ENCODE results near the gene DDRGK1. TPM values are rescaled to one million over a fixed set of nuclear protein-coding genes. Genes with fewer than 3 reads are reported as not detected.

DDRGK1 gene
- total RNA-seq (81.8 TPM), polyA plus RNA-seq (ENCODE audit: insufficient read depth, low read depth, low replicate concordance) (92.5 TPM)
- long read RNA-seq, donor 1, transcript DDRGK1-201 (9 exons, 1,306 nt): major isoform, 12 of 13 reads
- long read RNA-seq, donor 1, partial matches to known transcripts: 0 of 13 reads
- long read RNA-seq, donor 1, other reads (novel, unspliced or antisense): 0 of 13 reads
- long read RNA-seq, donor 2, transcript DDRGK1-201 (9 exons, 1,306 nt): major isoform, 16 of 101 reads
- long read RNA-seq, donor 2, partial matches to known transcripts: 47 of 101 reads
- long read RNA-seq, donor 2, other reads (novel, unspliced or antisense): 36 of 101 reads
- long read RNA-seq, donor 3, transcript DDRGK1-204 (2 exons, 865 nt): minor isoform, 7 of 41 reads
- long read RNA-seq, donor 3, transcript DDRGK1-201 (9 exons, 1,306 nt): major isoform, 24 of 41 reads
- long read RNA-seq, donor 3, partial matches to known transcripts: 10 of 41 reads
- long read RNA-seq, donor 3, other reads (novel, unspliced or antisense): 0 of 41 reads
- long read RNA-seq, donor 4, transcript DDRGK1-201 (9 exons, 1,306 nt): major isoform, 25 of 26 reads
- long read RNA-seq, donor 4, partial matches to known transcripts: 0 of 26 reads
- long read RNA-seq, donor 4, other reads (novel, unspliced or antisense): 0 of 26 reads
- long read RNA-seq, donor 5: 0 reads
- long read RNA-seq, donor 6, transcript DDRGK1-201 (9 exons, 1,306 nt): major isoform, 20 of 20 reads
- long read RNA-seq, donor 6, partial matches to known transcripts: 0 of 20 reads
- long read RNA-seq, donor 6, other reads (novel, unspliced or antisense): 0 of 20 reads
- long read RNA-seq, donor 7, transcript DDRGK1-201 (9 exons, 1,306 nt): major isoform, 69 of 91 reads
- long read RNA-seq, donor 7, partial matches to known transcripts: 10 of 91 reads
- long read RNA-seq, donor 7, other reads (novel, unspliced or antisense): 11 of 91 reads
- long read RNA-seq, donor 8, transcript DDRGK1-201 (9 exons, 1,306 nt): major isoform, 14 of 16 reads
- long read RNA-seq, donor 8, partial matches to known transcripts: 0 of 16 reads
- long read RNA-seq, donor 8, other reads (novel, unspliced or antisense): 0 of 16 reads
- long read RNA-seq, donor 9, transcript DDRGK1-201 (9 exons, 1,306 nt): major isoform, 13 of 13 reads
- long read RNA-seq, donor 9, partial matches to known transcripts: 0 of 13 reads
- long read RNA-seq, donor 9, other reads (novel, unspliced or antisense): 0 of 13 reads
- long read RNA-seq, donor 10, transcript DDRGK1-201 (9 exons, 1,306 nt): major isoform, 19 of 29 reads
- long read RNA-seq, donor 10, partial matches to known transcripts: 5 of 29 reads
- long read RNA-seq, donor 10, other reads (novel, unspliced or antisense): 0 of 29 reads

DNA sequence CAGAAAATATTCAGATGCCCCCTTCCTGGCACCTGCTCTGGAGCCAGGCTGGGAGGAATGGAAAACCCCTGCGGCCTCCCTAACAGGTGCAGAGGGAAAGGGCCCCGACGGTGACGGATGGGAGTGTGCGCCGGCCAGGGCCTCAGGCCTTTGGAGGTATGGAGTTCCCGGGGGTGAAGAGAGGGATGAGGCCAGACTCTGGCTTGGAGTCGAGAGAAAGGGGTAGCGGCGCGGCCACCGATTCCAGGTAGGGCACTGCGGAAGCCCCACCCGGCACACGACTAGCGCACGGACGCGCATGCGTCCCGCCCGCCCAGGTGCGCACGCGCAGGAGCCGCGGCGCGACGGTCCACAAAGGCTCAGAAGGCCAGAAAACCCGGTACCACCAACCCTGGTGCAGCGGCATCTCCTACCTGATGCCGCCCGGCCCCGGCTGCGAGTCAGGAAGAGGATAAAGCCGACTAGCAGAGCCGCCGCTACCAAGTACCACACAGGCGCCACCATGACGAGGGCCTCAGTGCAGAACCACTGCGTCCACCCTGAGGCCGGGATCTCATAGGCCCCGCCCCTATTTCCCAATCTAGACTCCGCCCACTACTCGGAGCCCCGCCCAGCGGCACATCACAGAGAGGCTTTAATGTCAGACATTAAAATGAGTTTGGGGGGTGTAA is at the start of gene DDRGK1:
Gene DDRGK1, minus strand, starts transcription at position 559 of the 671 bp plus-strand sequence. Its CDS starts 55 bp downstream, at position 504.
- DNase-seq (peak; percentile 91 to 94 (median 93)), FAIRE-seq (no peak)
- no peaks in the 10 kb centered on the region for H3K9me3 ChIP-seq (ENCODE audit: control insufficient read depth in 2 of 3, insufficient read depth in 1 of 3, low read length in 3 of 3)
- no peaks in the 10 kb centered on the region for H3K27me3 ChIP-seq (ENCODE audit: control insufficient read depth, insufficient read depth, low read length)
- H3K36me3 ChIP-seq (ENCODE audit: control insufficient read depth in 2 of 3, insufficient read depth in 3 of 3, low read length in 3 of 3): peaks cover 0 to 9% (median 8%) of the 10 kb centered on the region in 3 donors
- TF ChIP-seq, protein P1, sequence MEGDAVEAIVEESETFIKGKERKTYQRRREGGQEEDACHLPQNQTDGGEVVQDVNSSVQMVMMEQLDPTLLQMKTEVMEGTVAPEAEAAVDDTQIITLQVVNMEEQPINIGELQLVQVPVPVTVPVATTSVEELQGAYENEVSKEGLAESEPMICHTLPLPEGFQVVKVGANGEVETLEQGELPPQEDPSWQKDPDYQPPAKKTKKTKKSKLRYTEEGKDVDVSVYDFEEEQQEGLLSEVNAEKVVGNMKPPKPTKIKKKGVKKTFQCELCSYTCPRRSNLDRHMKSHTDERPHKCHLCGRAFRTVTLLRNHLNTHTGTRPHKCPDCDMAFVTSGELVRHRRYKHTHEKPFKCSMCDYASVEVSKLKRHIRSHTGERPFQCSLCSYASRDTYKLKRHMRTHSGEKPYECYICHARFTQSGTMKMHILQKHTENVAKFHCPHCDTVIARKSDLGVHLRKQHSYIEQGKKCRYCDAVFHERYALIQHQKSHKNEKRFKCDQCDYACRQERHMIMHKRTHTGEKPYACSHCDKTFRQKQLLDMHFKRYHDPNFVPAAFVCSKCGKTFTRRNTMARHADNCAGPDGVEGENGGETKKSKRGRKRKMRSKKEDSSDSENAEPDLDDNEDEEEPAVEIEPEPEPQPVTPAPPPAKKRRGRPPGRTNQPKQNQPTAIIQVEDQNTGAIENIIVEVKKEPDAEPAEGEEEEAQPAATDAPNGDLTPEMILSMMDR (IDR thresholded peaks at IDR 0.05; ENCODE audit: borderline replicate concordance, extremely low read depth, insufficient read depth): no peak
- intact Hi-C loops (cut with DNase I): no loop called here
- peak within 1 kb of the TSS; percentile 69 to 93 (median 83) for H3K9ac ChIP-seq (ENCODE audit: low read length in 3 of 3)
- H3K27ac ChIP-seq (ENCODE audit: low read depth in 2 of 2, low read length in 2 of 2): peak within 1 kb of the TSS; percentile 86 to 91
- H3K4me3 ChIP-seq (ENCODE audit: low read length in 3 of 3): peak within 1 kb of the TSS; percentile 83 to 94 (median 85)
- H3K4me1 ChIP-seq (ENCODE audit: control insufficient read depth in 2 of 3, insufficient read depth in 2 of 3, low read depth in 1 of 3, low read length in 3 of 3): peaks cover 0 to 12% (median 4%) of the 10 kb centered on the region in 3 donors

DNA sequence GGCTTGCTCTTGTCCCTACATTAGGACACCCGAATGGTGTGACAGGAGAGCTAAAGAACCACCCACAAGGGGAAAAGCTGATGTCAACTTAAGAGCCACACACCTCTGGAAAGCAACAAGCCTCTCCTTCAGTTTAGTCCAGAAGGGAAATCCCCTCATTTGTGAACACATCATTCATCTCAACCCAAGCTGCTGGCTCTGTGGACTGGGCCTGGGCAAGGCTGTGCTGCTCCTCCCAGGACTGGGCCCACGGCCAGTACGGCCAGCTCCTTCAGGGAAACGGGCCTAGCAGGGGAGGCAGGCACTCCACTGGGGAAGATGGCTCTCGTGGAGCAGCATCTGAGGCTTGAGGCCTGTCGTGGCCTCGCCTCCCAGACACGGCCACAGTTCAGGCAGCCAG is 47.3 kb upstream of the DDRGK1 start:
- H3K9me3 ChIP-seq (ENCODE audit: control insufficient read depth in 2 of 3, insufficient read depth in 1 of 3, low read length in 3 of 3): no peaks in the 10 kb centered on the region
- TF ChIP-seq, protein P1 (IDR thresholded peaks at IDR 0.05; ENCODE audit: borderline replicate concordance, extremely low read depth, insufficient read depth): no peak
- no peak overlapping the region for H3K4me3 ChIP-seq (ENCODE audit: low read length in 3 of 3)
- H3K27ac ChIP-seq (ENCODE audit: low read depth in 2 of 2, low read length in 2 of 2): no peak overlapping the region
- H3K9ac ChIP-seq (ENCODE audit: low read length in 3 of 3): no peak overlapping the region
- DNase-seq (peak in 1 of 5 donors; percentile 70), FAIRE-seq (no peak)
- peaks cover 0 to 43% (median 26%) of the 10 kb centered on the region in 3 donors for H3K36me3 ChIP-seq (ENCODE audit: control insufficient read depth in 2 of 3, insufficient read depth in 3 of 3, low read length in 3 of 3)
- intact Hi-C loops (cut with DNase I): no loop called here
- no peaks in the 10 kb centered on the region for H3K4me1 ChIP-seq (ENCODE audit: control insufficient read depth in 2 of 3, insufficient read depth in 2 of 3, low read depth in 1 of 3, low read length in 3 of 3)
- peaks cover 2% of the 10 kb centered on the region for H3K27me3 ChIP-seq (ENCODE audit: control insufficient read depth, insufficient read depth, low read length)

DNA sequence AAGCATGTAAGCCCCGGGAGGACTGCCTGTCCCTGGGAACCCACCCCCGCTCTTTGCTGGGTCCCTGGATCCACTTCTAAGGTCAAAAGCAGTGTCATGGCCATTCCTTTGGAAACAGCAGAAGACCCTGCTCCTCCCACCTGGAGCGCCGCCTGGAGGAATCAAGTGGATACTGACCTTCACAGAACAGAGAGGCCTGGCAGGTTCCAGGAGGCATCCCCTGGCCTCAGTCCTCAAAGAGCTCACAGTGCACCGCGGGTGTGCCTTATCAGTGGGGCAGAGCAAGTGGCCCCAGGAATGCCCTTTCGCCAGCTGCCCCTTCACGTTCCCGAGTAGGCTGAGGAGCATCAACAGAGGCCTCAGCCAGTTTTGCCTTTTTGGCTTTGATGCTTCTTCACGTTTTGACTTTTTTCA is 45.6 kb upstream of the DDRGK1 start:
- H3K9ac ChIP-seq (ENCODE audit: low read length in 3 of 3): no peak overlapping the region
- TF ChIP-seq, protein P1 (IDR thresholded peaks at IDR 0.05; ENCODE audit: borderline replicate concordance, extremely low read depth, insufficient read depth): no peak
- H3K27me3 ChIP-seq (ENCODE audit: control insufficient read depth, insufficient read depth, low read length): peaks cover 2% of the 10 kb centered on the region
- H3K9me3 ChIP-seq (ENCODE audit: control insufficient read depth in 2 of 3, insufficient read depth in 1 of 3, low read length in 3 of 3): no peaks in the 10 kb centered on the region
- DNase-seq (peak in 1 of 5 donors; percentile 26), FAIRE-seq (no peak)
- H3K4me1 ChIP-seq (ENCODE audit: control insufficient read depth in 2 of 3, insufficient read depth in 2 of 3, low read depth in 1 of 3, low read length in 3 of 3): no peaks in the 10 kb centered on the region
- no peak overlapping the region for H3K4me3 ChIP-seq (ENCODE audit: low read length in 3 of 3)
- intact Hi-C loops (cut with DNase I): no loop called here
- no peak overlapping the region for H3K27ac ChIP-seq (ENCODE audit: low read depth in 2 of 2, low read length in 2 of 2)
- H3K36me3 ChIP-seq (ENCODE audit: control insufficient read depth in 2 of 3, insufficient read depth in 3 of 3, low read length in 3 of 3): peaks cover 0 to 27% (median 10%) of the 10 kb centered on the region in 3 donors

Data from kidney (tissue), 22 donors.